WTC11 (cell line): Measurements from ENCODE around the gene PATE2. TPM values are rescaled to one million over a fixed set of nuclear protein-coding genes. Genes with fewer than 3 reads are reported as not detected.

Experiments
- ATAC-seq: fragments of 200-7000 bp; cut with Tn5 transposase; 2 replicates; pipeline ENCODE4 v1.10.0; 2021; ENCODE audit warnings: mild to moderate bottlenecking, moderate library complexity
- CTCF ChIA-PET: fragments of 300-600 bp; sonication (Branson Sonifier 250); formaldehyde crosslinking; loops from one replicate; lab custom pipeline; 2021; ENCODE audit warnings: antibody characterized with exemption; lab: Charles Lee
- POLR2A ChIA-PET: fragments of 350-600 bp; sonication (Branson Sonifier 250); formaldehyde crosslinking; loops from one replicate; lab custom pipeline; 2021; ENCODE audit warnings: antibody characterized with exemption; lab: Charles Lee
- DNase-seq: peaks from one replicate; pipeline ENCODE4 v3.0.0; 2021; ENCODE audit warnings: low spot score
- H3K27ac Mint-ChIP-seq: 2 replicates; pipeline ENCODE4 v1.8.0; 2021; ENCODE audit warnings: mixed read lengths
- H3K27me3 Mint-ChIP-seq: 2 replicates; pipeline ENCODE4 v1.8.0; 2021; ENCODE audit warnings: low read depth, mild to moderate bottlenecking, moderate library complexity, mixed read lengths
- H3K36me3 Mint-ChIP-seq: 2 replicates; pipeline ENCODE4 v1.8.0; 2021; ENCODE audit warnings: mixed read lengths
- H3K4me1 Mint-ChIP-seq: 2 replicates; pipeline ENCODE4 v1.8.0; 2022; ENCODE audit warnings: mixed read lengths
- H3K4me3 Mint-ChIP-seq: 2 replicates; pipeline ENCODE4 v1.8.0; 2021; ENCODE audit warnings: mild to moderate bottlenecking, moderate library complexity, mixed read lengths
- H3K9me3 Mint-ChIP-seq: 2 replicates; pipeline ENCODE4 v1.8.0; 2021; ENCODE audit warnings: mixed read lengths
- AR ChIP-seq: fragments of 250-450 bp; sonication (Bioruptor Pico); IDR thresholded peaks from 2 replicates; pipeline ENCODE4 v1.9.0; 2021; ENCODE audit warnings: mild to moderate bottlenecking
- ATF1 ChIP-seq: sonication (generic); formaldehyde crosslinking; IDR thresholded peaks from 2 replicates; pipeline ENCODE4 v1.8.1; 2023; ENCODE audit warnings: mild to moderate bottlenecking, moderate library complexity, missing genetic modification reagents
- ATF2 ChIP-seq: sonication (generic); formaldehyde crosslinking; IDR thresholded peaks from 2 replicates; pipeline ENCODE4 v1.8.1; 2022; ENCODE audit warnings: low read depth, missing genetic modification reagents, borderline replicate concordance
- CTCF ChIP-seq: fragments of 200-600 bp; IDR thresholded peaks from 2 replicates; pipeline ENCODE4 v1.8.0; 2022; ENCODE audit warnings: antibody characterized with exemption
- E2F1 ChIP-seq: sonication (generic); formaldehyde crosslinking; IDR thresholded peaks from 2 replicates; pipeline ENCODE4 v1.8.0; 2022; ENCODE audit warnings: mild to moderate bottlenecking, missing genetic modification reagents
- EMX1 ChIP-seq: fragments of 250-450 bp; sonication (Bioruptor Pico); IDR thresholded peaks from 2 replicates; pipeline ENCODE4 v1.8.0; 2021; ENCODE audit warnings: mild to moderate bottlenecking
- ERG ChIP-seq: fragments of 250-450 bp; sonication (Bioruptor Pico); IDR thresholded peaks from 2 replicates; pipeline ENCODE4 v1.8.0; 2021; ENCODE audit warnings: mild to moderate bottlenecking
- ESRRA ChIP-seq: sonication (generic); formaldehyde crosslinking; IDR thresholded peaks from 2 replicates; pipeline ENCODE4 v1.8.1; 2022; ENCODE audit warnings: mild to moderate bottlenecking, missing genetic modification reagents, borderline replicate concordance
- GRHL2 ChIP-seq: fragments of 250-450 bp; sonication (Bioruptor Pico); IDR thresholded peaks from 2 replicates; pipeline ENCODE4 v1.8.0; 2022; ENCODE audit warnings: mild to moderate bottlenecking, moderate library complexity; ENCODE audit not compliant: insufficient replicate concordance, severe bottlenecking
- GTF2I ChIP-seq: fragments of 250-450 bp; sonication (Bioruptor Pico); conservative IDR thresholded peaks from 2 replicates; pipeline ENCODE4 v1.4.0; 2021; ENCODE audit warnings: mild to moderate bottlenecking
- HMGA2 ChIP-seq: fragments of 250-450 bp; sonication (Bioruptor Pico); IDR thresholded peaks from 2 replicates; pipeline ENCODE4 v1.4.0; 2021; ENCODE audit warnings: mild to moderate bottlenecking, moderate library complexity
- KAT7 ChIP-seq: sonication (generic); formaldehyde crosslinking; IDR thresholded peaks from 2 replicates; pipeline ENCODE4 v1.8.1; 2023; ENCODE audit warnings: missing genetic modification reagents, mild to moderate bottlenecking, borderline replicate concordance
- NR2C2 ChIP-seq: sonication (generic); formaldehyde crosslinking; IDR thresholded peaks from 2 replicates; pipeline ENCODE4 v1.8.0; 2022; ENCODE audit warnings: mild to moderate bottlenecking, missing genetic modification reagents
- PRRX2 ChIP-seq: fragments of 250-450 bp; sonication (Bioruptor Pico); IDR thresholded peaks from 2 replicates; pipeline ENCODE4 v1.8.0; 2021; ENCODE audit warnings: mild to moderate bottlenecking
- STAT6 ChIP-seq: sonication (generic); formaldehyde crosslinking; conservative IDR thresholded peaks from 2 replicates; pipeline ENCODE4 v1.8.1; 2023; ENCODE audit warnings: mild to moderate bottlenecking, low read depth, missing genetic modification reagents, moderate library complexity
- TEAD4 ChIP-seq: sonication (generic); formaldehyde crosslinking; IDR thresholded peaks from 2 replicates; pipeline ENCODE4 v1.8.0; 2022; ENCODE audit warnings: mild to moderate bottlenecking, missing genetic modification reagents
- ZBTB21 ChIP-seq: sonication (generic); formaldehyde crosslinking; IDR thresholded peaks from 2 replicates; pipeline ENCODE4 v1.8.1; 2023; ENCODE audit warnings: mild to moderate bottlenecking, missing genetic modification reagents, borderline replicate concordance
- ZNF219 ChIP-seq: sonication (generic); formaldehyde crosslinking; IDR thresholded peaks from 2 replicates; pipeline ENCODE4 v1.8.0; 2023; ENCODE audit warnings: missing genetic modification reagents, mild to moderate bottlenecking, borderline replicate concordance
- ZNF263 ChIP-seq: sonication (generic); formaldehyde crosslinking; IDR thresholded peaks from 2 replicates; pipeline ENCODE4 v1.8.1; 2022; ENCODE audit warnings: low read depth, mild to moderate bottlenecking, moderate library complexity, missing genetic modification reagents
- ZNF425 ChIP-seq: fragments of 250-450 bp; sonication (Bioruptor Pico); conservative IDR thresholded peaks from 2 replicates; pipeline ENCODE4 v1.9.0; 2021; ENCODE audit warnings: mild to moderate bottlenecking
- total RNA-seq: library from RNA; stranded (reverse); gene quantifications from 3 replicates; pipeline ENCODE4 v1.2.3, GENCODE V29; 2021

PATE2 gene
- total RNA-seq, 1 experiment from 2014 or later, result not detected

GRCh38 chr11:125745979-125746378 is 32.6 kb downstream of the PATE2 start, which contains the start of gene PATE1:
TSS of gene PATE1 (plus strand) at chr11:125746279. CDS start at chr11:125746305, 26 bp downstream.
- no peaks in the 10 kb centered on the region for H3K36me3 Mint-ChIP-seq
- no peaks in the 10 kb centered on the region for H3K9me3 Mint-ChIP-seq
- TF ChIP-seq STAT6, result no peak
- TF ChIP-seq KAT7 (CRISPR knock-in tag), result no peak
- no peak for TF ChIP-seq ZNF263 (CRISPR knock-in tag)
- TF ChIP-seq EMX1, result no peak
- no peak for TF ChIP-seq ERG
- no peak for TF ChIP-seq GTF2I (CRISPR knock-in tag)
- TF ChIP-seq ESRRA (CRISPR knock-in tag), result no peak
- no peaks in the 10 kb centered on the region for H3K4me1 Mint-ChIP-seq
- no peak within 1 kb of the TSS for H3K4me3 Mint-ChIP-seq
- no peak for ATAC-seq
- ChIA-PET POLR2A (no interaction called here), CTCF (no interaction called here)
- no peak for DNase-seq
- no peak within 1 kb of the TSS for H3K27ac Mint-ChIP-seq
- H3K27me3 Mint-ChIP-seq, result peaks cover 7% of the 10 kb centered on the region

GRCh38 chr11:125743681-125744080 is 34.9 kb downstream of the PATE2 start:
- Mint-ChIP-seq H3K9me3 (no peaks in the 10 kb centered on the region), H3K27me3 (peaks cover 5% of the 10 kb centered on the region), H3K36me3 (no peaks in the 10 kb centered on the region), H3K4me1 (no peaks in the 10 kb centered on the region), H3K27ac (no peak overlapping the region)
- no peak for ATAC-seq
- CTCF ChIA-PET, result no interaction called here
- POLR2A ChIA-PET, result no interaction called here
- DNase-seq, result no peak
- TF ChIP-seq CTCF, result no peak
- TF ChIP-seq PRRX2 (CRISPR knock-in tag), result no peak
- TF ChIP-seq E2F1, result no peak
- TF ChIP-seq TEAD4 (CRISPR knock-in tag), result no peak
- TF ChIP-seq ZNF219 (CRISPR knock-in tag), result no peak
- no peak for TF ChIP-seq ATF1 (CRISPR knock-in tag)
- TF ChIP-seq, all 79 proteins: peak for 0
- H3K4me3 Mint-ChIP-seq, result no peak overlapping the region

- Mint-ChIP-seq H3K4me1 (no peaks in the 10 kb centered on the region), H3K36me3 (no peaks in the 10 kb centered on the region), H3K27ac (no peak overlapping the region), H3K9me3 (no peaks in the 10 kb centered on the region), H3K27me3 (peaks cover 5% of the 10 kb centered on the region; the same call in 1 of the 2 replicates), H3K4me3 (no peak overlapping the region)
- no peak for DNase-seq
- ChIA-PET CTCF (interaction anchor here (0.6 to 1.4 kb wide), 2 partner anchors 10 to 178 kb away, joined by 6 to 7 read pairs; no protein-coding TSS in a partner anchor), POLR2A (no interaction called here)
- no peak for ATAC-seq
- no peak for TF ChIP-seq NR2C2 (CRISPR knock-in tag)
- TF ChIP-seq AR, result no peak
- TF ChIP-seq GRHL2 (CRISPR knock-in tag), result no peak
- TF ChIP-seq ZBTB21 (CRISPR knock-in tag), result no peak
- no peak for TF ChIP-seq ATF2 (CRISPR knock-in tag)
- no peak for TF ChIP-seq HMGA2 (CRISPR knock-in tag)
- TF ChIP-seq ZNF425, result no peak
These were observed 38.0 kb downstream of the PATE2 start for GRCh38 chr11:125740617-125741016.
